ENCODE data around the gene FAM180B. TPM values are rescaled to one million over a fixed set of nuclear protein-coding genes. Genes with fewer than 3 reads are reported as not detected.
A peak's percentile ranks its signal among the peaks of the same experiment; 100 is the strongest.

Gene FAM180B
- total and polyA plus RNA-seq, 2 donors (not counting 1 experiment from before 2014, with no cell fraction given), result not detected

DNA sequence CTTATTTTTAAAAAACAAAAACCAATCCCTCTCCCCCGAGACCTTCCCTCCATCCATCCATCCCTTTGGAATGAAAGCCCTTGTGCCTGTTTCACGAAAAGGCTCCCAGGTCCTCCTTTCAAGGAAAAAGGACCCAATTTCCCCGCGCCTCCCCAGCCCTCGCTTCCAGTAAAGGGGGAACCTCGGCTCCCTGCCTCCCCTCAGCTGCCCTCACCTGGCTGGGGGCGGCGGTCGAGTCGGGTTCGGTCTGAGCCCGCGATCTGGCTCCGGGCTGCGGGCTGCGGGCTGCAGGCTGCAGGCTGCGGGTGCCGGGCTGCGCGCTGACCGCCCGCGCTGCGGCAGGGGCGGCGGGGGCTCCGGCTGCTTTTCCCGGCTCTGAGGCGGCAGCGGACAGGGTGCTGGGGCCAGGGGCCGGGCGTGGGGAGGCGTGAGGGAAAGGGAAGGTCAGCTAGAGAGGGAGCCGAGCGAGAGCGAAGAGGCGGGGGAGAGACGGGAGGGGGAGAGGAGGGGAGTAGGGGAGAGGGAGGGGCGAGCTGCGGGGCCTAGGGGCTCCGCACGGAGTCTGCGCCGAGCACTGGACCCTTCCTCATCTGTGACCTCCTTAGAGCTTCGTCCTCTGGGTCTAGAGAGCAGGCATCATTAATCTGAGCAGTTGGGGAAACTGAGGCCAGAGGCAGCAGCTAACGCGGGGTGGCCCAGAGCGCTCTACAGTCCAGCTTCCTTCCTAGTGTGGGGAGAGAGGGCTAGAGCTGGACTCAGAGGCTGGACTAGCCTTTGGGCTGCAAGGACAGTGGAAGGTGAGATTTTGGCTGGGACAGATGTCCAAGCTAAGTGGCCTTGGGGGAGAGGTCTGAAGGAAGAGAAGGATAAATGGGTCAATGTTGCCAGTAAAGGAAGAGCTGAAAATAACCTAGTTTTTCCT lies 7.7 kb downstream of the FAM180B start, which contains the start of gene C1QTNF4:
TSS of gene C1QTNF4 (minus strand) at position 478 of the 922 bp plus-strand sequence. CDS start 3,601 bp downstream, outside the sequence.
- H3K27me3 ChIP-seq (ENCODE audit: control insufficient read depth, insufficient read depth, low read length), result peaks cover 41% of the 10 kb centered on the region
- peak within 1 kb of the TSS; percentile 40 for H3K4me2 ChIP-seq (ENCODE audit: extremely low read depth, insufficient read depth, low read length)
- no peak for DNase-seq (ENCODE audit: low read depth in 2 of 2)
- TF ChIP-seq, protein P1, sequence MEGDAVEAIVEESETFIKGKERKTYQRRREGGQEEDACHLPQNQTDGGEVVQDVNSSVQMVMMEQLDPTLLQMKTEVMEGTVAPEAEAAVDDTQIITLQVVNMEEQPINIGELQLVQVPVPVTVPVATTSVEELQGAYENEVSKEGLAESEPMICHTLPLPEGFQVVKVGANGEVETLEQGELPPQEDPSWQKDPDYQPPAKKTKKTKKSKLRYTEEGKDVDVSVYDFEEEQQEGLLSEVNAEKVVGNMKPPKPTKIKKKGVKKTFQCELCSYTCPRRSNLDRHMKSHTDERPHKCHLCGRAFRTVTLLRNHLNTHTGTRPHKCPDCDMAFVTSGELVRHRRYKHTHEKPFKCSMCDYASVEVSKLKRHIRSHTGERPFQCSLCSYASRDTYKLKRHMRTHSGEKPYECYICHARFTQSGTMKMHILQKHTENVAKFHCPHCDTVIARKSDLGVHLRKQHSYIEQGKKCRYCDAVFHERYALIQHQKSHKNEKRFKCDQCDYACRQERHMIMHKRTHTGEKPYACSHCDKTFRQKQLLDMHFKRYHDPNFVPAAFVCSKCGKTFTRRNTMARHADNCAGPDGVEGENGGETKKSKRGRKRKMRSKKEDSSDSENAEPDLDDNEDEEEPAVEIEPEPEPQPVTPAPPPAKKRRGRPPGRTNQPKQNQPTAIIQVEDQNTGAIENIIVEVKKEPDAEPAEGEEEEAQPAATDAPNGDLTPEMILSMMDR (conservative IDR thresholded peaks at IDR 0.05 in 1 of 2, IDR thresholded peaks at IDR 0.05 in 1 of 2; ENCODE audit: low read depth in 1 of 2, low read length in 2 of 2), result no peak
- TF ChIP-seq EZH2 (IDR thresholded peaks at IDR 0.05; ENCODE audit: low read length, missing control alignments), result peak; percentile 57
- H3K9ac ChIP-seq (ENCODE audit: insufficient read depth, low read length), result no peak within 1 kb of the TSS
- no peaks in the 10 kb centered on the region for H3K79me2 ChIP-seq (ENCODE audit: control insufficient read depth, insufficient read depth, low read length)
- no peaks in the 10 kb centered on the region for H3K9me3 ChIP-seq (ENCODE audit: control insufficient read depth, insufficient read depth, low read depth, low read length)
- peak within 1 kb of the TSS in 2 of 4 experiments; percentile 28 to 47 for H3K4me3 ChIP-seq (replicated peaks in 1 of 4; ENCODE audit: control extremely low read depth in 1 of 4, insufficient read depth in 1 of 4, low read depth in 3 of 4, low read length in 4 of 4)
- H2AFZ ChIP-seq (ENCODE audit: low read length), result no peak within 1 kb of the TSS
- H3K36me3 ChIP-seq (ENCODE audit: control insufficient read depth, insufficient read depth, low read length), result no peaks in the 10 kb centered on the region
- H4K20me1 ChIP-seq (ENCODE audit: control insufficient read depth, extremely low read depth, insufficient read depth, low read length), result no peaks in the 10 kb centered on the region
- H3K27ac ChIP-seq (ENCODE audit: insufficient read depth, low read length), result no peak within 1 kb of the TSS
- no peaks in the 10 kb centered on the region for H3K4me1 ChIP-seq (ENCODE audit: control insufficient read depth, extremely low read depth, insufficient read depth, low read length)

DNA sequence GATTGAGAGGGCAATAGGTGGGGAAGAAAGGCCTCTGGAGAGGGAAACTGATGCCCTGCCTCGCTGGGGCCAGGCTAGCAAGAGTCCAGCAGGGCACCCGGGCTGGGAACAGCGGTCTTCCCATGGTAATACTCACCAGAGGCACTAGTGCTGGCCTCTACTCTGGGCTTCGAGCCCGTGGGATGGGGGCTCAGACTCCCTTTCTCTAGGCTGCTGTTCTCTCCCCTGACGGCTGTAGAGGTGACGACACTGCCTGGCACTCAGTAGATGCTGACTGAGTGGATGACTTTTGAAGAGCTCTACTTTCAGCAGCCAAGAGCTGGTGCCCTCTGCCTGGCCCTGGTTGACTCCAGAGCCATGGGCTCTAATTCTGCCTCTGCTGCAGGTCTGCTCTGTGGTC lies 8.6 kb downstream of the FAM180B start:
- Histone ChIP-seq H3K4me2 (ENCODE audit: extremely low read depth, insufficient read depth, low read length) (no peak overlapping the region), H3K36me3 (ENCODE audit: control insufficient read depth, insufficient read depth, low read length) (no peaks in the 10 kb centered on the region), H3K27me3 (ENCODE audit: control insufficient read depth, insufficient read depth, low read length) (peaks cover 38% of the 10 kb centered on the region), H2AFZ (ENCODE audit: low read length) (no peak overlapping the region), H3K4me3 (replicated peaks in 1 of 4; ENCODE audit: control extremely low read depth in 1 of 4, insufficient read depth in 1 of 4, low read depth in 3 of 4, low read length in 4 of 4) (no peak overlapping the region), H4K20me1 (ENCODE audit: control insufficient read depth, extremely low read depth, insufficient read depth, low read length) (no peaks in the 10 kb centered on the region), H3K79me2 (ENCODE audit: control insufficient read depth, insufficient read depth, low read length) (no peaks in the 10 kb centered on the region), H3K9ac (ENCODE audit: insufficient read depth, low read length) (no peak overlapping the region), H3K4me1 (ENCODE audit: control insufficient read depth, extremely low read depth, insufficient read depth, low read length) (no peaks in the 10 kb centered on the region), H3K27ac (ENCODE audit: insufficient read depth, low read length) (no peak overlapping the region), H3K9me3 (ENCODE audit: control insufficient read depth, insufficient read depth, low read depth, low read length) (no peaks in the 10 kb centered on the region)
- TF ChIP-seq EZH2 (IDR thresholded peaks at IDR 0.05; ENCODE audit: low read length, missing control alignments), result no peak
- TF ChIP-seq, protein P1 (conservative IDR thresholded peaks at IDR 0.05 in 1 of 2, IDR thresholded peaks at IDR 0.05 in 1 of 2; ENCODE audit: low read depth in 1 of 2, low read length in 2 of 2), result no peak
- DNase-seq (ENCODE audit: low read depth in 2 of 2), result no peak

DNA sequence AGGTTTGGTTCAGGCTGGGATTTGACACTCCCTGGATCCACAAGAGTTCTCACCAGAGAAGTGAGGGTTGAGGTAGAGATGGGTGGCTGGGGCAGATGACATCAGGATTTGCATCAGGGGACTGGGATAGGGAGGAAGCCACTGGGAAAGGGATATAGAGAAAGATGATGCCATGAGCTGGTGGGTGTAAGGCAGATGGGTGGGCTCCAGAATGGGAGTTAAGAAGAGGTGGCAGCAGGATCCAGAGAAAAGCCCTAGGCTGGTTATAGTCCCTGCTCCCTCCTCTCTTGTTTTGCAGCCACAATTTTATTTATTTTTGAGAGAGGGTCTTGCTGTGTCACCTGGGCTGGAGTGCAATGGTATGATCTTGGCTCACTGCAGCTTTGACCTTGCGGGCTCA lies 9.5 kb downstream of the FAM180B start:
- H3K36me3 ChIP-seq (ENCODE audit: control insufficient read depth, insufficient read depth, low read length), result no peaks in the 10 kb centered on the region
- peaks cover 35% of the 10 kb centered on the region for H3K27me3 ChIP-seq (ENCODE audit: control insufficient read depth, insufficient read depth, low read length)
- no peak for TF ChIP-seq EZH2 (IDR thresholded peaks at IDR 0.05; ENCODE audit: low read length, missing control alignments)
- TF ChIP-seq, protein P1 (conservative IDR thresholded peaks at IDR 0.05 in 1 of 2, IDR thresholded peaks at IDR 0.05 in 1 of 2; ENCODE audit: low read depth in 1 of 2, low read length in 2 of 2), result no peak
- H3K4me2 ChIP-seq (ENCODE audit: extremely low read depth, insufficient read depth, low read length), result no peak overlapping the region
- no peaks in the 10 kb centered on the region for H4K20me1 ChIP-seq (ENCODE audit: control insufficient read depth, extremely low read depth, insufficient read depth, low read length)
- no peak overlapping the region for H3K4me3 ChIP-seq (replicated peaks in 1 of 4; ENCODE audit: control extremely low read depth in 1 of 4, insufficient read depth in 1 of 4, low read depth in 3 of 4, low read length in 4 of 4)
- no peak overlapping the region for H3K9ac ChIP-seq (ENCODE audit: insufficient read depth, low read length)
- H3K79me2 ChIP-seq (ENCODE audit: control insufficient read depth, insufficient read depth, low read length), result no peaks in the 10 kb centered on the region
- no peak overlapping the region for H3K27ac ChIP-seq (ENCODE audit: insufficient read depth, low read length)
- H3K9me3 ChIP-seq (ENCODE audit: control insufficient read depth, insufficient read depth, low read depth, low read length), result no peaks in the 10 kb centered on the region
- DNase-seq (ENCODE audit: low read depth in 2 of 2), result no peak
- no peak overlapping the region for H2AFZ ChIP-seq (ENCODE audit: low read length)
- H3K4me1 ChIP-seq (ENCODE audit: control insufficient read depth, extremely low read depth, insufficient read depth, low read length), result no peaks in the 10 kb centered on the region
